Urinary bladder (tissue), 4 donors: ENCODE measurements around the gene ITPRIPL1. TPM values are rescaled to one million over a fixed set of nuclear protein-coding genes. Genes with fewer than 3 reads are reported as not detected.

Experiments
- DNase-seq: peaks from one replicate; pipeline ENCODE4 v3.0.0-alpha.2; 2015; ENCODE audit errors: extremely low spot score
- H3K27ac ChIP-seq: one replicate; pipeline ENCODE4 v1.5.1; 2013; ENCODE audit warnings: low read depth, mild to moderate bottlenecking, moderate library complexity
- H3K36me3 ChIP-seq: one replicate; pipeline ENCODE4 v1.6.1; 2013; ENCODE audit warnings: mild to moderate bottlenecking, moderate library complexity; ENCODE audit not compliant: insufficient read depth
- H3K4me1 ChIP-seq: one replicate; pipeline ENCODE4 v1.6.1; 2013; ENCODE audit warnings: mild to moderate bottlenecking, moderate library complexity; ENCODE audit not compliant: insufficient read depth
- H3K4me3 ChIP-seq: one replicate; pipeline ENCODE4 v1.5.1; 2013; ENCODE audit warnings: low read depth, low read length
- WGBS: extraction: QIAGEN DNeasy Blood & Tissue Kit; methylation state at CpG from one replicate; pipeline ENCODE4 v1.1.7; 2013; 5-methylcytosine and 5-hydroxymethylcytosine counted together
- polyA plus RNA-seq: library from polyadenylated mRNA; stranded (reverse); fragments of 200-250 nt; gene quantifications from one replicate; pipeline ENCODE4 v1.2.3, GENCODE V29; 2013
- total RNA-seq: library from RNA; depleted of rRNA; stranded (reverse); fragments of >200 nt; gene quantifications from one replicate; pipeline ENCODE4 v1.2.3, GENCODE V29; 2014
- donor health status: healthy with polysubstance abuse.
- donor health status: healthy.

Gene ITPRIPL1
- total and polyA plus RNA-seq, 2 donors, result 0.99 to 3.3 TPM

DNA sequence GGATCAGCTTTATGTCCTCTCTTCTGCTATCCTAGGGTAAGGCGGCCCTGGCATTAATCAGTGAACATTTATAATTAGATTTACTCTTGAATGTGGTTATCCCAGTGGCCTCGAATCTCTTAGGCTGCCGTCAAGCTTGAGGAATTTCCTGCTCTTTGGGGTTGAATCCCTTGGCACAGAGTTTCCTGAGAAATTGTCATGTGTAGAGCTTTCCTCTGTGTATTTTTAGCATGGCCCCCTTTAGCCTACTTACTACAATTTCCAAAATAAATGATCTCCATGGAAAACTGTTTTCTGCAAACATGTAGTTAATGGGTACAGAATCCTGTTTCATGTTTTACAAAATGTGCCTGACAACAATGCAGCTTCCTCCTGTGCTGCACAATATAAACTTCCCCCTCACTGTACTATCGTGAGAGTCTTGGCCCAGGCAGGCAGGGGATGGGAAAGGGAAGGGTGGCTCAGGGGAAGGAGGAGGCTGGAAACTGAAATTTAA, 28.5 kb downstream of the ITPRIPL1 start:
- WGBS, result 74% methylated on average over 4 of the region's 4 CpGs
- H3K36me3 ChIP-seq, result no peaks in the 10 kb centered on the region
- H3K27ac ChIP-seq, result no peak overlapping the region
- no peak overlapping the region for H3K4me3 ChIP-seq
- no peaks in the 10 kb centered on the region for H3K4me1 ChIP-seq
- no peak for DNase-seq

DNA sequence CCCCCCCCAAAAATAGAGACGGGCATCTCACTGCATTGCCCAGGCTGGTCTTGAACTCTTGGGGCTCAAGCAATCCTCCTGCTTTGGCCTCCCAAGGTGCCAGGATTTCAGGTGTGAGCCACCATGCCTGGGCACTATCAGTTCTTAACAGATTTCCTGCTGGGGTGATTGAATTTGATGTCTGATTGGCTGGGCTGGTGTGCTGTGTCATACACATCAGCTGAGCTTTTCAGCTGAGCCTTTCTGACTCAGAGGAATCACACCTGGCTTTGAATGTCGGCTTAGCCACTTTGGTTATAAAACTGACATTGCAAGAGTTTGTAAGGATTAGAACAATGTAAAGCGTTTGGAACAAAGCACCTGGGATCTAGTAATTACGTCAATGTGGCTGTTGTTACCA, 29.4 kb downstream of the ITPRIPL1 start:
- no peak overlapping the region for H3K27ac ChIP-seq
- WGBS, result 89% methylated on average over 4 of the region's 4 CpGs
- no peak overlapping the region for H3K4me3 ChIP-seq
- H3K36me3 ChIP-seq, result no peaks in the 10 kb centered on the region
- H3K4me1 ChIP-seq, result no peaks in the 10 kb centered on the region
- DNase-seq, result no peak

DNA sequence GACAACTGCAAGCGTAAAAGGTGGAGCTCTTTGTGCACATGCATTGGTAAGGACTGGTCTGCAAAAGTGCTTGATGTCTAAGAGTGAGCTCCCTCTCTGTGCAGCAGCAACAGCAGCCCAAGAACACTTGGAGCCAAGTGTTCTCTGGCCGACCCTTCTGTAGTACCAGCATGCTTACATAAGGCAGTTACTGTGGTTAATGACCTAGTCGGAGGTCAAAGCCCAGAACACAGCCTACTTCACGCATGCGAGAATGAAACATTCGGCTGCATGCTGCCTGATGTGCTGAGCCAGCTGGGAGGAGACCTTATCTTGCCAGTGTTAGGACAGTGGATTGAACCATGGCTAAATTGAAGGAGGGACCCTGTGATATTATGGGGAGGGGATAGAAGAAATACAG, 31.8 kb downstream of the ITPRIPL1 start:
- no peaks in the 10 kb centered on the region for H3K4me1 ChIP-seq
- no peak overlapping the region for H3K4me3 ChIP-seq
- WGBS, result 84% methylated on average over 6 of the region's 6 CpGs
- no peaks in the 10 kb centered on the region for H3K36me3 ChIP-seq
- H3K27ac ChIP-seq, result no peak overlapping the region
- DNase-seq, result no peak

DNA sequence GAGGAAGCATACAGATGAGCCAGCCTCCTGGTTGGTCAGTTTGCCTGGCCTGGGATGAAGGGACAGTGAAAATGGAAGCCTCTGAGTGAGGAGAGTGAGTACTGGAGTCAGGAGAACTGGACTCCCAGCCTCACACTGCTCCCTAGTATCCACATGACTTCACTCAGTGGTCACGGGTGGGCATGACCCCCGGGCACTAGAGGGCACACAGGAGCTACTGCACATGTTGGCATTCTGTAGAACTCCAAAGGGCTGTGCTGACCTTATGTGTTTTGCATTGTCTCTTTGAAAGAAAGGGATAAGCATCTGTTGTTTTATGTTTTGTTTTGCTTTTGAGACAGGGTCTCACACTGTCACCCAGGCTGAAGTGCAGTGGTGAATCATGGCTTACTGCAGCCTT, 34.2 kb downstream of the ITPRIPL1 start:
- Histone ChIP-seq H3K4me3 (no peak overlapping the region), H3K36me3 (no peaks in the 10 kb centered on the region), H3K4me1 (no peaks in the 10 kb centered on the region), H3K27ac (no peak overlapping the region)
- no peak for DNase-seq
- 76% methylated on average over 2 of the region's 2 CpGs for WGBS

DNA sequence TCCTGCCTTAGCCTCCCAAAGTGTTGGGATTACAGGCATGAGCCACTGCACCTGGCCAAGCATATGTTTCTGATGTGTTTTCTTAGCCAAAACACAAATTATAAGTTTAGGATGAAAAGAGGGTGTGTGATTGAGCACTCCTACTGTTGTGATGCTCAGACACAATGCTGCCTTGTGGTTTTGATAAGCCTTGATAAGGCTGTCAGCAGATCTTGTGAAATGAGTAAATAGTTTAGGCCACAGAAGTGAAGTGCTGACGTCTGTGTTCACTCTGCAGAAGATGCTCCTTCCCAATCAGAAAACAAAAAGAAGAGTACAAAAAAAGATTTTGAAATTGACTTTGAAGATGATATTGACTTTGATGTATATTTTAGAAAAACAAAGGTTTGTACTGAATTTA, 34.7 kb downstream of the ITPRIPL1 start:
- Histone ChIP-seq H3K27ac (no peak overlapping the region), H3K36me3 (no peaks in the 10 kb centered on the region), H3K4me3 (no peak overlapping the region), H3K4me1 (no peaks in the 10 kb centered on the region)
- no peak for DNase-seq
- WGBS, result 72% methylated on average over 1 of the region's 1 CpG

DNA sequence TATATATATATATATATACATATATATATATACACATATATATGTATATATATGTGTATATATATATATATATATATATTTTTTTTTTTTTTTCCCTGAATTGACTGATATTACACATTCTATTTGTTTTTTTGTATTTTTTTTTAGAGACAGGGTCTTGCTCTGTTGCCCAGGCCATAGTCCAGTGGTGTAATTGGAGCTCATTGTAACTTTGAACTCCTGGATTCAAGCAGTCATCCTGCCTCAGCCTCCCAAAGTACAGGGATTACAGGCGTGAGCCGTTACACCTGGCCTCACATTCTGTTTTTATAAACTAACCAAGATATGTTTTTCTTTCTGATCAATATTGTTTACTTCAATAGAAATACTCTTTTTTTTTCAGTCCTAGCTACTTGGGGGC, 36.6 kb downstream of the ITPRIPL1 start:
- 97% methylated on average over 2 of the region's 2 CpGs for WGBS
- DNase-seq, result no peak
- Histone ChIP-seq H3K36me3 (no peaks in the 10 kb centered on the region), H3K27ac (no peak overlapping the region), H3K4me3 (no peak overlapping the region), H3K4me1 (no peaks in the 10 kb centered on the region)

DNA sequence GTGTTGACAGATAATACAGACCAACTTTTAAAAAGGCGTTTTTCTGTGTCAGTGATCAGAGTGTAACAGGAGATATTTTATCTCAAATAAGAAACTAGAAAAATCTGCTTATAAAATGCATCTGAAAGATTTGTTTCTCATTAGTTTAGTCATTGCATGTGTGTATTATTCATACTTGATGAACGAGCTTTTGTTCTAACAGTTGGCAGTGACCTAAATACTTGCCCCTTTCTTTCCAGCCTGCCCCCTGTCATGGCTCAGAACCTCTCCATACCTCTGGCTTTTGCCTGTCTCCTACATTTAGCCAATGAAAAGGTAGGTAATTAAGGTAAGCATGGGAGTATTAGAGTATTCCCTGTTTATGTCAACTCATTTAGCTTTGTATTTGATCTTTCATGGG, 44.1 kb downstream of the ITPRIPL1 start:
- WGBS, result 88% methylated on average over 2 of the region's 2 CpGs
- Histone ChIP-seq H3K27ac (no peak overlapping the region), H3K4me1 (no peaks in the 10 kb centered on the region), H3K4me3 (no peak overlapping the region), H3K36me3 (no peaks in the 10 kb centered on the region)
- DNase-seq, result no peak

DNA sequence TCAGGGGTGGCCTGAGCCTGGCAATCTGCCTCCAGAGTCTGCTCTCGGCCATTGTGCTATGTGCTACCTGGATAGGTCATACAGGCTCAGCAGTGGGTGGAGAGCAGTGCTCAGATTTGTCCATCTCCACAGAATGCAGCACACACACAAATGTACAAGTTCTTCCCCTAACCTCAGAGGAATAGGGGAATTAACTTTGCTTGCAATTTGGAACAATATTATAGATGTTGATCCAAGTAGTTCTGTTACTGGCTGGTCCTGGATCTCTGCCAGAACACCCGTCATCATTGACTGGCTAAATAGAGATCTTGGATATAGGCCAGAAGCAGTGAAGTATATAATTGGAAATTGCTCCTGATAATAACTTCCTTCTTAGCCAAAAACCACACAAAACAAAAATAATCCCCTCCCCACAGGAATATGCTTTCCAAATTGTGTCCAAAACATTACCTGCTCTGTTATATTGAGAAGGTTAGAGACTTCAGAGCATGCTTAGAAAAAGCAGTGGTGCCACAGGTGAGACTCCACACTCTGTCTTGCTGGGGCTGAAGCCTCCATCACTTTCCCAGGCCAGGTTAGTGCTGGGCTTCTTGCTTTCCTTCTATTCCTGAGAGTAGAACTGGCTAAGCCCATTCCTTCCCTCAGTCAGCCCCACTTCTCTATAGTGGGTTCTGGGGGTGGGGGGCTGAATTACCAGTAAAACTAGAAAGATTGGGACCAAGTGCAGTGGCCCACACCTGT, 49.3 kb downstream of the ITPRIPL1 start:
- peak; percentile 63 for DNase-seq
- 19% methylated on average over 2 of the region's 2 CpGs for WGBS
- no peaks in the 10 kb centered on the region for H3K36me3 ChIP-seq
- H3K27ac ChIP-seq, result no peak overlapping the region
- H3K4me3 ChIP-seq, result no peak overlapping the region
- no peaks in the 10 kb centered on the region for H3K4me1 ChIP-seq

Other genes starting within 250 kb of the ITPRIPL1 start
- 1.6 TPM for gene ADRA2B, start 208.7 kb upstream of the ITPRIPL1 start, total RNA-seq
- 1.2 TPM for gene ADRA2B, start 208.7 kb upstream of the ITPRIPL1 start, polyA plus RNA-seq
- gene ASTL, start 186.8 kb upstream of the ITPRIPL1 start, total RNA-seq, result 0.85 TPM
- gene ASTL, start 186.8 kb upstream of the ITPRIPL1 start, polyA plus RNA-seq, result 0.09 TPM
- 18.5 TPM for gene DUSP2, start 179.9 kb upstream of the ITPRIPL1 start, total RNA-seq
- gene DUSP2, start 179.9 kb upstream of the ITPRIPL1 start, polyA plus RNA-seq, result 18.1 TPM
- gene STARD7, start 116.5 kb upstream of the ITPRIPL1 start, total RNA-seq, result 80.7 TPM
- gene STARD7, start 116.5 kb upstream of the ITPRIPL1 start, polyA plus RNA-seq, result 49.4 TPM
- 13.4 TPM for gene TMEM127, start 59.3 kb upstream of the ITPRIPL1 start, total RNA-seq
- 47.6 TPM for gene TMEM127, start 59.3 kb upstream of the ITPRIPL1 start, polyA plus RNA-seq
- 52.4 TPM for gene CIAO1, start 59.1 kb upstream of the ITPRIPL1 start, total RNA-seq
- 60.3 TPM for gene CIAO1, start 59.1 kb upstream of the ITPRIPL1 start, polyA plus RNA-seq
- 58.3 TPM for gene SNRNP200, start 19.8 kb upstream of the ITPRIPL1 start, total RNA-seq
- 107 TPM for gene SNRNP200, start 19.8 kb upstream of the ITPRIPL1 start, polyA plus RNA-seq
- 6.5 TPM for gene NCAPH, start 10.4 kb downstream of the ITPRIPL1 start, total RNA-seq
- 0.70 TPM for gene NCAPH, start 10.4 kb downstream of the ITPRIPL1 start, polyA plus RNA-seq
- not detected for gene NEURL3, start 180.0 kb downstream of the ITPRIPL1 start, total RNA-seq
- 0.04 TPM for gene NEURL3, start 180.0 kb downstream of the ITPRIPL1 start, polyA plus RNA-seq
- gene ARID5A, start 211.4 kb downstream of the ITPRIPL1 start, total RNA-seq, result 10.7 TPM
- gene ARID5A, start 211.4 kb downstream of the ITPRIPL1 start, polyA plus RNA-seq, result 50.8 TPM